Cardiac muscle cell (in vitro differentiated cells and primary cell): ENCODE results near the gene ABCD1. TPM values are rescaled to one million over a fixed set of nuclear protein-coding genes. Genes with fewer than 3 reads are reported as not detected.

Experiments used
- DNase-seq, 2 donors: peaks; one replicate each; pipeline versions ENCODE4 v3.0.0 to v3.0.0-alpha.2; 2010 to 2017; ENCODE audit warnings: low read depth in 1 of 2, low spot score in 1 of 2
- H3K27ac ChIP-seq: fragments of 200-600 bp; sonication (generic); 2 replicates; pipeline ENCODE4 v1.5.1; 2016
- H3K27me3 ChIP-seq: fragments of 200-600 bp; sonication (generic); 2 replicates; pipeline ENCODE4 v1.6.0; 2016; ENCODE audit warnings: control low read depth
- H3K36me3 ChIP-seq: fragments of 200-600 bp; sonication (generic); 2 replicates; pipeline ENCODE4 v1.5.1; 2016; ENCODE audit warnings: control low read depth
- H3K4me1 ChIP-seq: fragments of 200-600 bp; sonication (generic); 2 replicates; pipeline ENCODE4 v1.8.1; 2017; ENCODE audit warnings: low read depth, mild to moderate bottlenecking, mixed run types
- H3K4me3 ChIP-seq: fragments of 200-600 bp; sonication (generic); 2 replicates; pipeline ENCODE4 v1.5.1; 2016; ENCODE audit warnings: mild to moderate bottlenecking
- H3K9me3 ChIP-seq: fragments of 200-600 bp; sonication (generic); 2 replicates; pipeline ENCODE4 v1.5.1; 2017; ENCODE audit warnings: low read depth, mild to moderate bottlenecking, control low read depth
- polyA plus RNA-seq: library from polyadenylated mRNA; unstranded; fragments of >200 nt; fragmentation: Nextera tagmentation; extraction: Ambion mirVana; gene quantifications from 2 replicates; pipeline ENCODE4 v1.2.1, GENCODE V29; 2016
- total RNA-seq: library from RNA; depleted of rRNA; stranded (reverse); fragments of >200 nt; gene quantifications from 2 replicates; pipeline ENCODE4 v1.2.3, GENCODE V29; 2016
- TF ChIP-seq, protein P1 (sequence below): IDR thresholded peaks from 2 replicates; pipeline ENCODE4 v1.5.1; 2012; ENCODE audit warnings: low read depth, mild to moderate bottlenecking, low read length

Gene ABCD1
- total and polyA plus RNA-seq, 2 experiments from 2014 or later: 14.6 to 28.7 TPM

- Histone ChIP-seq H3K4me3 (no peak overlapping the region), H3K27me3 (no peaks in the 10 kb centered on the region), H3K9me3 (no peaks in the 10 kb centered on the region), H3K36me3 (no peaks in the 10 kb centered on the region), H3K27ac (no peak overlapping the region), H3K4me1 (no peaks in the 10 kb centered on the region)
- TF ChIP-seq, protein P1, sequence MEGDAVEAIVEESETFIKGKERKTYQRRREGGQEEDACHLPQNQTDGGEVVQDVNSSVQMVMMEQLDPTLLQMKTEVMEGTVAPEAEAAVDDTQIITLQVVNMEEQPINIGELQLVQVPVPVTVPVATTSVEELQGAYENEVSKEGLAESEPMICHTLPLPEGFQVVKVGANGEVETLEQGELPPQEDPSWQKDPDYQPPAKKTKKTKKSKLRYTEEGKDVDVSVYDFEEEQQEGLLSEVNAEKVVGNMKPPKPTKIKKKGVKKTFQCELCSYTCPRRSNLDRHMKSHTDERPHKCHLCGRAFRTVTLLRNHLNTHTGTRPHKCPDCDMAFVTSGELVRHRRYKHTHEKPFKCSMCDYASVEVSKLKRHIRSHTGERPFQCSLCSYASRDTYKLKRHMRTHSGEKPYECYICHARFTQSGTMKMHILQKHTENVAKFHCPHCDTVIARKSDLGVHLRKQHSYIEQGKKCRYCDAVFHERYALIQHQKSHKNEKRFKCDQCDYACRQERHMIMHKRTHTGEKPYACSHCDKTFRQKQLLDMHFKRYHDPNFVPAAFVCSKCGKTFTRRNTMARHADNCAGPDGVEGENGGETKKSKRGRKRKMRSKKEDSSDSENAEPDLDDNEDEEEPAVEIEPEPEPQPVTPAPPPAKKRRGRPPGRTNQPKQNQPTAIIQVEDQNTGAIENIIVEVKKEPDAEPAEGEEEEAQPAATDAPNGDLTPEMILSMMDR: no peak
- no peak for DNase-seq
Observed at GRCh38 chrX:153773741-153774575, 49.3 kb downstream of the ABCD1 start.

DNA sequence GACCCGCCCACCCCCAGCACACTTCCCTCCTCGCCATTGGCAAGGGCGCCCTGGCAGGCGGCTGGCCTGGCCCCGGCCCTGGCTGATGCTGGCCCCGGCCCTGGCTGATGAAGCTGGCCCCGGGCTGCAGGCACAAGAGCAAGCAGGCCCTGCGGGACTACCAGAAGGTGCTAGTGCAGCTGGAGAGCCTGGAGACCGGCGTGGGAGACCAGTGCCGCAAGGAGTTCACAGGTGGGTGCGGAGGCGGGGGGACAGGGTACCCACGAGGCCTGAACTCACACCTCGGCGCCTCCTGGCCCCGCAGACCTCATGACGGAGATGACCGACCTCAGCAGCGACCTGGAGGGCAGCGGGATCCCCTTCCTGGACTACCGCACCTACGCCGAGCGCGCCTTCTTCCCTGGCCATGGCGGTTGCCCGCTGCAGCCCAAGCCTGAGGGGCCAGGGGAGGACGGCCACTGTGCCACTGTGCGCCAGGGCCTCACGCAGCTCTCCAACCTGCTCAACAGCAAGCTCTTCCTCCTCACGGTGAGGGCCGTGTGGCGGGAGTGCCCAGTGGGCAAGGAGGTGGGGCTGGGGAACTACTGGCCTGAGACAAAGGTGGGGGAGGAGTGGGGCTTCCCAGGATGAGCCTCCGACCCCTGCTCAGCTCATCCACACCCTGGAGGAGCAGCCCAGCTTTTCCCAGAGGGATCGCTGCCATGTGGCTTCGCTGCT is 50.1 kb downstream of the ABCD1 start:
- H3K36me3 ChIP-seq: no peaks in the 10 kb centered on the region
- no peaks in the 10 kb centered on the region for H3K9me3 ChIP-seq
- DNase-seq: no peak
- no peak overlapping the region for H3K27ac ChIP-seq
- TF ChIP-seq, protein P1: no peak
- no peaks in the 10 kb centered on the region for H3K4me1 ChIP-seq
- H3K4me3 ChIP-seq: no peak overlapping the region
- no peaks in the 10 kb centered on the region for H3K27me3 ChIP-seq

GRCh38 chrX:153775293-153776119 is 50.9 kb downstream of the ABCD1 start:
- H3K27me3 ChIP-seq: no peaks in the 10 kb centered on the region
- H3K4me3 ChIP-seq: no peak overlapping the region
- H3K9me3 ChIP-seq: no peaks in the 10 kb centered on the region
- no peak overlapping the region for H3K27ac ChIP-seq
- TF ChIP-seq, protein P1: no peak
- H3K36me3 ChIP-seq: no peaks in the 10 kb centered on the region
- H3K4me1 ChIP-seq: no peaks in the 10 kb centered on the region
- DNase-seq: no peak

DNA sequence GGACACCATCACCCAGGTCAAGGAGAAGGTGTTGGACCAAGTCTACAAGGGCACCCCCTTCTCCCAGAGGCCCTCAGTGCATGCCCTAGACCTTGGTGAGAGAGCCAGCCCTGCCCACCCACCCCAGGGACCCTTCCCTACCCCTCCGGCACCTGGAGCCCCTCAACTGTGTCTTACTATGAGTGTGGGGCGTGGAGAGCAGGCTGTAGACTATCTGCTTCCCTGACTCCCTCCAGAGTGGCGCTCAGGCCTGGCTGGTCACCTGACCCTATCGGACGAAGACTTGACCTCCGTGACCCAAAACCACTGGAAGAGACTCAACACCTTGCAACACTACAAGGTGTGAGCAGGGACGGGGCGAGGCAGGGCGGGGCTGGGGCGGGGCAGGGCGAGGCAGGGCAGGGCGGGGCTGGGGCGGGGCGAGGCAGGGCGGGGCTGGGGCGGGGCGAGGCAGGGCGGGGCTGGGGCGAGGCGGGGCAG is 51.5 kb downstream of the ABCD1 start:
- Histone ChIP-seq H3K27ac (no peak overlapping the region), H3K4me3 (no peak overlapping the region), H3K27me3 (no peaks in the 10 kb centered on the region), H3K36me3 (no peaks in the 10 kb centered on the region), H3K9me3 (no peaks in the 10 kb centered on the region), H3K4me1 (no peaks in the 10 kb centered on the region)
- no peak for DNase-seq
- TF ChIP-seq, protein P1: no peak

GRCh38 chrX:153776611-153777045 is 52.0 kb downstream of the ABCD1 start:
- no peak for DNase-seq
- H3K36me3 ChIP-seq: no peaks in the 10 kb centered on the region
- no peaks in the 10 kb centered on the region for H3K4me1 ChIP-seq
- no peaks in the 10 kb centered on the region for H3K9me3 ChIP-seq
- TF ChIP-seq, protein P1: no peak
- H3K27me3 ChIP-seq: no peaks in the 10 kb centered on the region
- H3K4me3 ChIP-seq: no peak overlapping the region
- H3K27ac ChIP-seq: no peak overlapping the region
